Stimulated activated CD4-positive, alpha-beta T cell treated with anti-CD3 and anti-CD28 coated beads, TNF-alpha, amount 100 ng/mL, for 1 hour (primary cell): Measurements from ENCODE around the gene PEF1.

ENCODE experiments used
- DNase-seq, 3 donors: peaks; one replicate each; pipeline ENCODE4 v3.0.0-alpha.2; 2020; ENCODE audit warnings: low read depth in 3 of 3, low spot score in 1 of 3

Gene PEF1

GRCh38 chr1:31633117-31633516 is 11.6 kb downstream of the PEF1 start:
- DNase-seq: no peak

DNA sequence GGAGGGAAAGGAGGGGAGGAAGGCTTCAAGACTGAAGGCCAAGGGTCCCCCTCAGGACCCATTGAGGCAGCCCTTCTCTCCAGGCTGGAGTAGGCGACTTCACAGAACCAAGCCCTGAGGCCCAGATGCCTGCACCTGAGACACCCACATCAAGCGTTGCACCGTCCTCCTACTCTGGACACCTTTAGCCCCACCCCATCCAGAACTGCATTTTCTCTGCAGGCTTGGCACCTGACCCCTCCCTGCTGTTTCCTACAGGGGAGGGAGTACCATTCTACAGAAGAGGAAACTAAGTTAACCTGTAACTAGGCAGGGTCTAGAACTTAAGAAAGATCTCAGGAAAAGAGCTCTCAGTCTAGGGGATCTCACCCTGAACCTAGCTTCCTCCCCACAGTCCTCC is 12.0 kb downstream of the PEF1 start:
- no peak for DNase-seq

- DNase-seq: no peak
Observed at GRCh38 chr1:31628931-31629556, 15.6 kb downstream of the PEF1 start.

GRCh38 chr1:31627930-31628559 is 16.6 kb downstream of the PEF1 start:
- no peak for DNase-seq

DNA sequence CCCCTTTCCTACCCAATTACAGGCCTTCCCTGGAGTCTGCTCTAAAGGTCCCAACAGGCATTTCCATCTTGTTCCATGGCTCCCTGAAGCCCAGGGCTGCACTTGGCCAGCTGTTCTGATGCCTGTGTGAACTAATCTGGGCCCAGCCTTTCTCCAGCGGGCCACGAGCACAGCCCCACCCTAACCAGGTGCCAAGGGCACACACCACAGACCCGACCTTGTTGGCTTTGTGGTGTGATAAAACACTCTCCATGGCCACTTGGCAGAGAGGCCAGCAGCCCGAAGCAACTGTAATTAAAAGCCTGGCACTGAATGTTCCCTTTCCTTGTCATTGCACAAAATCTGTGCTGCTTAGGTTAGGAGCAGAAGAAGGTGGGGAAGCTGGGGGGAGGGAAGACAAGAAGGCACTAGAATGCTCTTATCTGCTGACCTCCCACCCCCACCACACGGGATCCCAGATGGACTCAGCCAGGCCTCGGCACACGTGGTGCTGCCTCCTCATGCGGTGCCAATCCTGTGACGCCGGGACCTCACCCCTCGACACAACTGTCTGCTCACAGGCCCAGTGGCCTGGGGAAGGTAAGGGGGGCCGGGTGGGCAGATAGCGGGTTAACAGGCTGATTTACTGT is 17.3 kb downstream of the PEF1 start:
- no peak for DNase-seq

- no peak for DNase-seq
Observed at GRCh38 chr1:31626223-31627207, 18.2 kb downstream of the PEF1 start.

DNA sequence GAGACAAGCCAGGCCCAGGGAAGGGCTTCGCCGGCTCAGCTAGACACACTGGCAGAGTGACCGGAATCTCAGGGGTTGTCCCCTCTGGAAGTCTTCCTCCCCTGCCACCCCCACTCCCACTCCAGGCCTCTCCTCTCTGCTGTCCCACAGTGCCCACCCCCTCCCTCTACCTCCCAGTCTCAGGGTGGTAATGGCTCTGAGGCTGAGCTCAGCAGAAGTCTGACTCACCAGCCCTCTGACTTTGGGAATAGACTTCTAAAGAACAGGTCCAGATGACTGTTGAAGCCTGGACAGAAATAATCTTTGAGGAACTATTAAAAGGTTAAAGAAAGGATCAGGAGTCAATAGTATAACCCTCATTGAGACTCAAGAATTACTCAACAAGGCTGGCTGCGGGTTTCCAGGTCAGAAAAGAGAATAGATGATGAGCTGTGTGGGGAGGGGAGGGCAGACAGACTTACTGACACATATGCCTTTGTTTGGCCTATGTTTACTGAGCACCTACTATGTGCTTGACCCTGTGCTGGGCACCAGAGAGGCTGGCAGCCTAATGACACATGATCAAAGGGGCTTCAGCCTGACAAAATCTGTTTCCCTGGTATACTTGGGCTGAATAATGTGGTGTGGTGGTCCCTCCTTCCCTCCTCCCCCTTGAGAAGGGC is 19.0 kb downstream of the PEF1 start:
- DNase-seq: no peak

DNA sequence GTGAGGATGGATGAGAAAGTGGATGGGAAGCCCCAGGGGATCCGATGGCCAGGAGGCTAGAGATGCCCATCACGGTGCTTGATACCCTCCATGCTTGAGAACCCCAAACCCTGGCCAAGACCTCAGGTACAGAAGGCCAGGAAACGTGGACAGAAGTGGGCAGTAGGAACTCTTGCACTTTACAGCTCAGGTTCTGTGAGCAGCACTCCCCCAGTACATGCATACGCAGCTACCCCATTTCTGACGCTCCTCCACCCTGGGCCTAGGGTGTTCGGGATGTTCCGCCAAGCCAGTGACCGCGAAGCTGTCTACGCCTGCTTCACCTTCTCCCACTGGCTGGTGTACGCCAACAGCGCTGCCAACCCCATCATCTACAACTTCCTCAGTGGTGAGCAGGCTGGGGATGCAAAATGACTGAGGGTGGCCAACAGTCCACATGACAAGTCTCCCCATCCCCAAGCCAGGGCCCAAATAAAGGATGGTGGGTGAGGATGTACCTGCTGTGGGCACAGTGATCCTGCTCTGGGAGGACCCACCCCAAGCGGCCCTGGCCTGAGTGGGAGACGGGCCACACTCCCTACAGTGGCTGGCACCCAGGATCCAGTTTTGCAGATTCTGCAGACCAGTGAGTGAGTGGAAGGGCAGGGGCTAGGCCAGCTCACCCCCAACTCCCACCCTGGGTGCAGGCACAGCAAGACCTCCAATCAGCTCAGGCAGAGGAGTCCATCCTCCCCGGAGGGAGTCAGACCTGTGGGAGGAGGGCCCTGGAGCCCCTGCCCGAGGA is 19.8 kb downstream of the PEF1 start:
- DNase-seq: no peak

DNA sequence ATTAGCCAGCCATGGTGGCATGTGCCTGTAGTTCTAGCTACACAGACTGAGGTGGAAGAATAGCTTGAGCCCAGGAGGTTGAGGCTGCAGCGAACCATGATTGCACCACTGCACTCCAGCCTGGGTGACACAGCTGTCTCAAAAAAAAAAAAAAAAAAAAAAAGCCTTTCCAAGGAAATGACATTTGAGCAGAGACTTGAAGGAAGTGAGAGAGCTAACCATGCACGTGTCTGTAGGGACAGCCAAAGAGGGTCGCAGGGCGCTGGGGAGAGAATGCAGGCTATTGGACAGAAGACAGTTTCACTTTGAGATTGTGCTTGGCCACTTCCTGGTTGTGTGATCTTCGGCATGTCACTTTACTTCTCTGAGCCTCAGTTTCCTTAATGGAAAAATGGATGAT is 20.4 kb downstream of the PEF1 start:
- no peak for DNase-seq

DNA sequence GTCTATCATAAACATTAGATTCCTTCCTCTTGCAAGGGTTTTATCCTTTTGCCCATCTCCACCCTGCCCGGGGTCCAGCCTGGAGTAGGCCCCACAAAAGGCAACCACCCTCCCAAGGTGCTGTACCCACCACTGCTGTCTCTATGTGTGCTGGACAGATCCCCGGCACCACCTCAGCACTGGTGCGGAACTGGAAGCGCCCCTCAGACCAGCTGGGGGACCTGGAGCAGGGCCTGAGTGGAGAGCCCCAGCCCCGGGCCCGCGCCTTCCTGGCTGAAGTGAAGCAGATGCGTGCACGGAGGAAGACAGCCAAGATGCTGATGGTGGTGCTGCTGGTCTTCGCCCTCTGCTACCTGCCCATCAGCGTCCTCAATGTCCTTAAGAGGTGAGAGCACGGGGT is 21.3 kb downstream of the PEF1 start:
- no peak for DNase-seq

- DNase-seq: no peak
Observed at GRCh38 chr1:31621847-31622730, 22.6 kb downstream of the PEF1 start.

GRCh38 chr1:31621498-31621820 is 23.2 kb downstream of the PEF1 start:
- no peak for DNase-seq

GRCh38 chr1:31620631-31621497 is 23.8 kb downstream of the PEF1 start:
- no peak for DNase-seq

DNA sequence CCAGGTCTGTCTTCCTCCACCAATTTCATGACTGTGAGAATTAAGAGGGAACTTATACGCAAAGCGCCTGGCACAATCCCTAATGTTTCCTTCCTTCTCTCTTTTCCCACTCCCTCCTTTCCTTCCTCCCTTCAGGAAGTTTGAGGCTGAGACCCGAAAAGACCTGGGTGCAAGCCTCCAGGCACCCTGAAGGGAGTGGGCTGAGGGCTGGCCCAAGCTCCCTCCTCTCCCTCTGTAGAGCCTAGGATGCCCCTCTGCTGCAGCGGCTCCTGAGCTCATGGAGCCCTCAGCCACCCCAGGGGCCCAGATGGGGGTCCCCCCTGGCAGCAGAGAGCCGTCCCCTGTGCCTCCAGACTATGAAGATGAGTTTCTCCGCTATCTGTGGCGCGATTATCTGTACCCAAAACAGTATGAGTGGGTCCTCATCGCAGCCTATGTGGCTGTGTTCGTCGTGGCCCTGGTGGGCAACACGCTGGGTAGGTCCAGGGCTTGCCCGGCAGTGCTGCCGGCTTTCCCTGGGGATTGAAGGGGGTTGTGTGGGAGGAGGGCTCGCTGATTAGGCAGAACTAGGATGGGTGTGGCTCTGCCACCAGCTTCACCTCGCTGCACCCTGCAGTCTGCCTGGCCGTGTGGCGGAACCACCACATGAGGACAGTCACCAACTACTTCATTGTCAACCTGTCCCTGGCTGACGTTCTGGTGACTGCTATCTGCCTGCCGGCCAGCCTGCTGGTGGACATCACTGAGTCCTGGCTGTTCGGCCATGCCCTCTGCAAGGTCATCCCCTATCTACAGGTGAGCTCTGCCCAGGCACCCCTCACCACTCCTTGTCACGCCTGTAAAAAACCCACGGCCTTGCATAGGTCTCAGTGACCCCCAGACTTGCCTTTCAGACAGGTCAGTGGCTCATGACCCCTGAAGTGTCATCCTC is 25.5 kb downstream of the PEF1 start:
- DNase-seq: no peak

DNA sequence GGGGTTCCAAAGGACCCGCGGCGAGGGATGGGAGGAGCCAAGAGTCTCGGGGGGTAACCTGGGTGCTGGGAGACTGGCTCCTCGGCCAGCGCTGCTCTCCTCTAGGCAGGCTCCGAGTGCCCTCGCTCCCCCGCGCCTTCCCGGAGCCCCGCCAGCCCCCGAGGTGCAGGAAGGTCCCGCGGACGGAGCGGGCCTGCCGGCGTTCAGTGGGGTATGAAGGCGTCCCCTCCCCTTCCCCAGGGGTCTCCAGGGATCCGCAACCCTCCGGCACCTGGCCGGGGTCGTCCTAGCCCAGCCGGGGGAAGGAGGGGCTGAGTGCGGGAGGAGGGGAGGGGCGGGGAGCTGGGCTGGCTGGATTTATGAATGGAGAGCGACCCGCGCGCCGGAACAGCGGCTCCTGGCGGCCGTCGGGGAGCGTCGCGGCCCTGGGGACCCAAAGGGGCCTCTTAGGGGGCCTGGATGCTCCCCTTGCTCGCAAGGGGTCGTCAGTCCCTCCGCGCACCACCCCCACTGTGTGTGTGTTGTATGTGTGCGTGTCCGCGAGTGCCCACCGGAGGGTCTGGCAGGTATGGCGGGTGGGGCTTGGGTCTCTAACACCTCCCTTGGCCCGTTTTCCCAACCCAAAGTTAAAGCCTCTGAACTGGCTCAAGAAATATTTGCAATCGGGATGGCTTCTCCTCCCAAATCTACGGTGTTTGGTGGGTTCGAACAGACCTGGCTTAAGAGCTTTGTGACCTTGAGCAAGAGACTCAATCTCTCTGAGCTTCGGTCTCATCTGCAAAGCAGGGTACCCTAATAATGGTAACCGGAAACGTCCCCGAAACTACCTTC is 26.5 kb downstream of the PEF1 start:
- peak in 2 of 3 donors; percentile 7 to 18 for DNase-seq

- no peak for DNase-seq
Observed at GRCh38 chr1:31617218-31617915, 27.3 kb downstream of the PEF1 start, which contains the start of gene HCRTR1. Gene HCRTR1, plus strand, starts transcription at chr1:31617689. Its CDS starts 1,504 bp downstream, at chr1:31619193.
